ENCODE data around the gene GRK6.

The GRK6 gene

GRCh38 chr5:177483042-177483441 is 56.6 kb downstream of the GRK6 start:
- TF ChIP-seq POLR2AphosphoS5 (IDR thresholded peaks at IDR 0.05; ENCODE audit: low read depth, low read length) (no peak), REST (IDR thresholded peaks at IDR 0.05; ENCODE audit: insufficient read depth in 1 of 2, low read depth in 2 of 2, low read length in 2 of 2) (no peak), SIN3A (IDR thresholded peaks at IDR 0.05; ENCODE audit: borderline replicate concordance, insufficient read depth, low read length) (no peak), TAF1 (IDR thresholded peaks at IDR 0.05; ENCODE audit: borderline replicate concordance, insufficient read depth, low read length) (no peak), FOXP2 (optimal IDR thresholded peaks at IDR 0.05; ENCODE audit: borderline replicate concordance, extremely low read depth, extremely low read length, insufficient read depth) (no peak)

GRCh38 chr5:177483994-177484901 is 57.8 kb downstream of the GRK6 start:
- no peak for TF ChIP-seq POLR2AphosphoS5 (IDR thresholded peaks at IDR 0.05; ENCODE audit: low read depth, low read length)
- TF ChIP-seq FOXP2 (optimal IDR thresholded peaks at IDR 0.05; ENCODE audit: borderline replicate concordance, extremely low read depth, extremely low read length, insufficient read depth): no peak
- no peak for TF ChIP-seq REST (IDR thresholded peaks at IDR 0.05; ENCODE audit: insufficient read depth in 1 of 2, low read depth in 2 of 2, low read length in 2 of 2)
- TF ChIP-seq TAF1 (IDR thresholded peaks at IDR 0.05; ENCODE audit: borderline replicate concordance, insufficient read depth, low read length): no peak
- no peak for TF ChIP-seq SIN3A (IDR thresholded peaks at IDR 0.05; ENCODE audit: borderline replicate concordance, insufficient read depth, low read length)

- TF ChIP-seq REST (IDR thresholded peaks at IDR 0.05; ENCODE audit: insufficient read depth in 1 of 2, low read depth in 2 of 2, low read length in 2 of 2) (no peak), SIN3A (IDR thresholded peaks at IDR 0.05; ENCODE audit: borderline replicate concordance, insufficient read depth, low read length) (no peak), FOXP2 (optimal IDR thresholded peaks at IDR 0.05; ENCODE audit: borderline replicate concordance, extremely low read depth, extremely low read length, insufficient read depth) (no peak), POLR2AphosphoS5 (IDR thresholded peaks at IDR 0.05; ENCODE audit: low read depth, low read length) (no peak; the same call in 1 of the 2 replicates), TAF1 (IDR thresholded peaks at IDR 0.05; ENCODE audit: borderline replicate concordance, insufficient read depth, low read length) (no peak)
Observed at GRCh38 chr5:177484902-177485549, 58.5 kb downstream of the GRK6 start.

GRCh38 chr5:177486256-177486655 is 59.8 kb downstream of the GRK6 start:
- TF ChIP-seq FOXP2 (optimal IDR thresholded peaks at IDR 0.05; ENCODE audit: borderline replicate concordance, extremely low read depth, extremely low read length, insufficient read depth) (no peak), TAF1 (IDR thresholded peaks at IDR 0.05; ENCODE audit: borderline replicate concordance, insufficient read depth, low read length) (no peak), SIN3A (IDR thresholded peaks at IDR 0.05; ENCODE audit: borderline replicate concordance, insufficient read depth, low read length) (no peak), REST (IDR thresholded peaks at IDR 0.05; ENCODE audit: insufficient read depth in 1 of 2, low read depth in 2 of 2, low read length in 2 of 2) (no peak)
